ENCODE data around the gene CCDC38.

CCDC38 gene

GRCh38 chr12:95838125-95838524 lies 104.3 kb downstream of the CCDC38 start:
- no peaks in the 10 kb centered on the region for H3K4me1 ChIP-seq
- no peak overlapping the region for H3K9ac ChIP-seq
- H4K20me1 ChIP-seq: no peaks in the 10 kb centered on the region
- TF ChIP-seq Cebpa-rat (IDR thresholded peaks at IDR 0.05): no peak
- no peak overlapping the region for H3K4me2 ChIP-seq
- H3K36me3 ChIP-seq: no peaks in the 10 kb centered on the region
- H3K9me3 ChIP-seq: no peaks in the 10 kb centered on the region
- H3K27me3 ChIP-seq: no peaks in the 10 kb centered on the region
- H3K27ac ChIP-seq: no peak overlapping the region
- H3K4me3 ChIP-seq: no peak overlapping the region

- no peaks in the 10 kb centered on the region for H4K20me1 ChIP-seq
- H3K4me2 ChIP-seq: no peak overlapping the region
- H3K9ac ChIP-seq: no peak overlapping the region
- no peaks in the 10 kb centered on the region for H3K4me1 ChIP-seq
- H3K4me3 ChIP-seq: no peak overlapping the region
- no peaks in the 10 kb centered on the region for H3K36me3 ChIP-seq
- no peak for TF ChIP-seq Cebpa-rat (IDR thresholded peaks at IDR 0.05)
- H3K27ac ChIP-seq: no peak overlapping the region
- no peaks in the 10 kb centered on the region for H3K9me3 ChIP-seq
- no peaks in the 10 kb centered on the region for H3K27me3 ChIP-seq
Observed at GRCh38 chr12:95837240-95838038, 105.0 kb downstream of the CCDC38 start.

DNA sequence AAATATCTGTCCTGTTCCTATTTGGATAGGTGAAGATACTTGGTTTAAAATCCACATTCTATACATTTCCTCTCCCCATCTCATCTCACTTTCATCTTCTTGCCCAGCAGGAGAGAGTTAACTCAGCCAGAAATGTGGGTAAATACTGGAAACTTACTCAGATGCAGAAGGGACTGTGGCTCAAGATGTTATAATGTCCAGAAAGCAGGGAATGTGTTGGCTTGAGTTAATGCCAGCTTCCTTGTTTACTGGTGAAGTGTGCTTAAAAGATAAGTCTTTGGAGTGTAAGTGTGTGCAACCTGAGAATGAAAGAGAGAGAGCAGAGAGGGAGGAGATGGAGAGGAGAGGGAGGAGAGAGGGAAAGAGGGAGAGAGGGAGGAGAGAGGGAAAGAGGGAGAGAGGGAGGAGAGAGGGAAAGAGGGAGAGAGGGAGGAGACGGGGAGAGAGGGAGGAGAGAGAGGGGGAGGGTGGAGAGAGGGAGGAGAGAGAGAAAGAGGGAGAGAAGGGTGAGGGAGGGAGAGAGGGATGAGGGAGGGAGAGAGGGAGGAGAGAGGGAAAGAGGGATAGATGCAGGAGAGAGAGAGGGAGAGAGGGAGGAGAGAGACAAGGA lies 105.7 kb downstream of the CCDC38 start:
- H3K4me1 ChIP-seq: no peaks in the 10 kb centered on the region
- H3K4me3 ChIP-seq: no peak overlapping the region
- no peaks in the 10 kb centered on the region for H3K27me3 ChIP-seq
- no peaks in the 10 kb centered on the region for H3K9me3 ChIP-seq
- no peaks in the 10 kb centered on the region for H4K20me1 ChIP-seq
- no peak overlapping the region for H3K27ac ChIP-seq
- H3K36me3 ChIP-seq: no peaks in the 10 kb centered on the region
- no peak overlapping the region for H3K9ac ChIP-seq
- no peak overlapping the region for H3K4me2 ChIP-seq
- no peak for TF ChIP-seq Cebpa-rat (IDR thresholded peaks at IDR 0.05)

- Histone ChIP-seq H3K27ac (no peak overlapping the region), H3K4me1 (no peaks in the 10 kb centered on the region), H4K20me1 (no peaks in the 10 kb centered on the region), H3K36me3 (no peaks in the 10 kb centered on the region), H3K4me2 (no peak overlapping the region), H3K27me3 (no peaks in the 10 kb centered on the region), H3K9ac (no peak overlapping the region), H3K4me3 (no peak overlapping the region), H3K9me3 (no peaks in the 10 kb centered on the region)
- TF ChIP-seq Cebpa-rat (IDR thresholded peaks at IDR 0.05): no peak
Observed at GRCh38 chr12:95836185-95836609, 106.2 kb downstream of the CCDC38 start.

- no peaks in the 10 kb centered on the region for H3K9me3 ChIP-seq
- H3K36me3 ChIP-seq: no peaks in the 10 kb centered on the region
- no peak overlapping the region for H3K4me3 ChIP-seq
- no peak overlapping the region for H3K9ac ChIP-seq
- H3K27ac ChIP-seq: no peak overlapping the region
- no peaks in the 10 kb centered on the region for H3K4me1 ChIP-seq
- no peak overlapping the region for H3K4me2 ChIP-seq
- no peak for TF ChIP-seq Cebpa-rat (IDR thresholded peaks at IDR 0.05)
- H4K20me1 ChIP-seq: no peaks in the 10 kb centered on the region
- no peaks in the 10 kb centered on the region for H3K27me3 ChIP-seq
Observed at GRCh38 chr12:95834572-95834971, 107.8 kb downstream of the CCDC38 start.

GRCh38 chr12:95830335-95831089 lies 111.9 kb downstream of the CCDC38 start:
- no peak for TF ChIP-seq Cebpa-rat (IDR thresholded peaks at IDR 0.05)
- Histone ChIP-seq H3K9ac (no peak overlapping the region), H4K20me1 (no peaks in the 10 kb centered on the region), H3K4me1 (no peaks in the 10 kb centered on the region), H3K27me3 (no peaks in the 10 kb centered on the region), H3K27ac (no peak overlapping the region), H3K4me3 (no peak overlapping the region), H3K36me3 (no peaks in the 10 kb centered on the region), H3K9me3 (no peaks in the 10 kb centered on the region), H3K4me2 (no peak overlapping the region)

GRCh38 chr12:95829395-95829794 lies 113.0 kb downstream of the CCDC38 start:
- Histone ChIP-seq H3K9ac (no peak overlapping the region), H3K36me3 (no peaks in the 10 kb centered on the region), H3K9me3 (no peaks in the 10 kb centered on the region), H4K20me1 (no peaks in the 10 kb centered on the region), H3K27ac (no peak overlapping the region), H3K4me1 (no peaks in the 10 kb centered on the region), H3K4me3 (no peak overlapping the region), H3K27me3 (no peaks in the 10 kb centered on the region), H3K4me2 (no peak overlapping the region)
- TF ChIP-seq Cebpa-rat (IDR thresholded peaks at IDR 0.05): no peak

DNA sequence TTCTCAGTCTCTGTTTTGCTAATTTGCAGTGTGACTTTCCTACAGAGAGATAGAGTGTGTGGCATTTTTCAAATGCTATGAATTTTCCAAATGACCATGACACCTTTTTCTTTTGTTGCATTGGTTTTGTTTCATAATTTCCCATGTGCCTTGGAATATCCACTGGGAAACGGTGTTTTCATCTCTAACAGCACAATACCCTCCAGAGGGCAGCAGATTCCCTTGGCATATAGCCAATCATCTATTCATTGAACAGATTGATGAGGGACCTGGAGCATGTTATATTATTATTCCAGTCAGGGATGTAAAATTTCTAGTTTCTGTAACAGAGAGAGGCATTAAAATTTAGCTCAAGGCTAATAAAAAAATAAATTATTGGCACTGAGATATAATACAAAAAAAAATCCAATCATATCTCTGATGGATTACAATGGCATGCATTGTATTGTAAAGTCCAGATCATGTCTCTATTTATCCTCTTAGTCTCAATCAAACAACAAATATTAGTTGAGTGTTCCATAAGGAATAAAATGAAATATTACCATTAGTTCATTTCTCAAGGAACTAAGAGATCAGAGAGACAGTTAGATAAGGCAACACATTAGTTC lies 122.2 kb downstream of the CCDC38 start:
- no peak for TF ChIP-seq Cebpa-rat (IDR thresholded peaks at IDR 0.05)
- Histone ChIP-seq H4K20me1 (no peaks in the 10 kb centered on the region), H3K9ac (no peak overlapping the region), H3K9me3 (no peaks in the 10 kb centered on the region), H3K27ac (no peak overlapping the region), H3K36me3 (no peaks in the 10 kb centered on the region), H3K4me2 (no peak overlapping the region), H3K27me3 (no peaks in the 10 kb centered on the region), H3K4me3 (no peak overlapping the region), H3K4me1 (no peaks in the 10 kb centered on the region)

Measured in BLaER1 (cell line).